HG03039 (cell line): Measurements from ENCODE around the gene IGFBP5.

ENCODE experiments used
- ATAC-seq: cut with Tn5 transposase; IDR thresholded peaks from one replicate; pipeline ENCODE4 v1.9.1; 2021; ENCODE audit warnings: mild to moderate bottlenecking, moderate library complexity; ENCODE audit not compliant: unreplicated experiment

The IGFBP5 gene

GRCh38 chr2:216695401-216695821, at the start of gene IGFBP5:
Gene IGFBP5, minus strand, starts transcription at chr2:216695549. Its CDS starts 774 bp downstream, at chr2:216694775.
- no peak for ATAC-seq

GRCh38 chr2:216743781-216744180, 48.4 kb upstream of the IGFBP5 start:
- no peak for ATAC-seq

GRCh38 chr2:216742411-216742810, 47.1 kb upstream of the IGFBP5 start:
- no peak for ATAC-seq

- ATAC-seq: no peak
These were observed 45.9 kb upstream of the IGFBP5 start for GRCh38 chr2:216741223-216741593.

GRCh38 chr2:216740557-216741222, 45.3 kb upstream of the IGFBP5 start:
- no peak for ATAC-seq

- no peak for ATAC-seq
These were observed 43.7 kb upstream of the IGFBP5 start for GRCh38 chr2:216739035-216739434.

GRCh38 chr2:216737676-216738075, 42.3 kb upstream of the IGFBP5 start:
- ATAC-seq: no peak

- no peak for ATAC-seq
These were observed 41.0 kb upstream of the IGFBP5 start for GRCh38 chr2:216736326-216736725.

GRCh38 chr2:216735668-216736067, 40.3 kb upstream of the IGFBP5 start:
- ATAC-seq: no peak

GRCh38 chr2:216735086-216735485, 39.7 kb upstream of the IGFBP5 start:
- ATAC-seq: no peak

- no peak for ATAC-seq
These were observed 37.7 kb upstream of the IGFBP5 start for GRCh38 chr2:216733046-216733445.

- no peak for ATAC-seq
These were observed 37.0 kb upstream of the IGFBP5 start for GRCh38 chr2:216732334-216732733.

GRCh38 chr2:216731465-216731864, 36.1 kb upstream of the IGFBP5 start:
- no peak for ATAC-seq

GRCh38 chr2:216730871-216731270, 35.5 kb upstream of the IGFBP5 start:
- ATAC-seq: no peak

- ATAC-seq: no peak
These were observed 32.2 kb upstream of the IGFBP5 start for GRCh38 chr2:216727346-216728122.

- ATAC-seq: no peak
These were observed 28.8 kb upstream of the IGFBP5 start for GRCh38 chr2:216724190-216724589.

GRCh38 chr2:216721141-216721540, 25.8 kb upstream of the IGFBP5 start:
- ATAC-seq: no peak

- no peak for ATAC-seq
These were observed 25.4 kb upstream of the IGFBP5 start for GRCh38 chr2:216720722-216721121.

- ATAC-seq: no peak
These were observed 22.7 kb upstream of the IGFBP5 start for GRCh38 chr2:216717907-216718615.

- no peak for ATAC-seq
These were observed 22.1 kb upstream of the IGFBP5 start for GRCh38 chr2:216717491-216717901.

- no peak for ATAC-seq
These were observed 20.8 kb upstream of the IGFBP5 start for GRCh38 chr2:216716109-216716508.
